ENCODE results near the gene ARHGDIB. TPM values are rescaled to one million over a fixed set of nuclear protein-coding genes. Genes with fewer than 3 reads are reported as not detected.

The ARHGDIB gene
- total and polyA plus RNA-seq, 10 of the 15 experiments (the other 5 are each of a cell fraction or from before 2014, with no cell fraction given), result 796 to 2,849 (median 1,346) TPM

DNA sequence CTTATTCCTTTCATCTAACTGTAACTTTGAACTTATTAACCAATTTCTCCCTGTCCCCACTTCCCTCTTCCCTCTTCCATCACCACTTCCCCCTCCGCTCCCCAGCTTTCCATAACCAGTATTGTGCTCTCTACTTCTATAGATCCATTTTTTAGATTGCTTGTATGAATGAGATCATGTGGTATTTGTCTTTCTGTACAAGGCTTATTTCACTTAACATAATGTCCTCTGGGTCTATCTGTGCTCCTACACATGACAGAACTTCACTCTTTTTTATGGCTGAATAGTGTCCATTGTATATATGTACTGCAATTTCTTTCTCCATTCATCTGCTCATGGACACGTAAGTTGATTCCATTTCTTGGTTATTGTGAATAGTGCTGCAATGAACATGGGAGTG is 37.5 kb downstream of the ARHGDIB start:
- no peaks in the 10 kb centered on the region for H3K4me1 ChIP-seq (ENCODE audit: control insufficient read depth, insufficient read depth, low read length)
- BruUV-seq (replicated peaks), result no TSS peak
- H2AFZ ChIP-seq (ENCODE audit: control insufficient read depth, low read depth, low read length), result no peak overlapping the region
- POLR2A ChIA-PET, result no interaction called here
- ATAC-seq (no peak), FAIRE-seq (no peak), DNase-seq (ENCODE audit: low read depth, low spot score) (no peak)
- 97% methylated on average over 2 of the region's 2 CpGs for WGBS (ENCODE audit: insufficient coverage, insufficient replicate concordance, low lambda C conversion rate, missing lambda C conversion rate)
- H3K27me3 ChIP-seq (replicated peaks in 1 of 2; ENCODE audit: control insufficient read depth in 2 of 2, insufficient read depth in 2 of 2, low read length in 1 of 2), result no peaks in the 10 kb centered on the region
- H3K9me3 ChIP-seq (replicated peaks; ENCODE audit: control insufficient read depth, insufficient read depth, low read length), result no peaks in the 10 kb centered on the region
- in situ Hi-C loops (cut with MboI) (no loop called here), intact Hi-C loops (cut with micrococcal nuclease; ENCODE audit: unreplicated experiment) (no loop called here)
- RAD21 ChIA-PET (ENCODE audit: unreplicated experiment), result no interaction called here
- no peak overlapping the region for H3K27ac ChIP-seq (ENCODE audit: control insufficient read depth, insufficient read depth)
- H3K4me2 ChIP-seq (ENCODE audit: control insufficient read depth, insufficient read depth), result no peak overlapping the region
- SMC1A ChIA-PET (ENCODE audit: uncharacterized antibody, unreplicated experiment), result no interaction called here
- no peak overlapping the region for H3K9ac ChIP-seq (ENCODE audit: control insufficient read depth, insufficient read depth, low read length)
- no peaks in the 10 kb centered on the region for H4K20me1 ChIP-seq (ENCODE audit: control insufficient read depth, insufficient read depth)
- CTCF ChIA-PET, result interaction anchor here (0.9 kb wide), 1 partner anchor 103 kb away, joined by 3 read pairs; no protein-coding TSS in a partner anchor
- no peaks in the 10 kb centered on the region for H3K79me2 ChIP-seq (ENCODE audit: control insufficient read depth, insufficient read depth, low read length)
- 0 out of 4 replicates have a peak, but pooled peaks cover 0 to under 1% of the 10 kb centered on the region in 2 experiments for H3K36me3 ChIP-seq (ENCODE audit: control insufficient read depth in 2 of 2, insufficient read depth in 2 of 2, low read length in 1 of 2)
- no peak overlapping the region for H3K4me3 ChIP-seq
- TF ChIP-seq SUZ12 (IDR thresholded peaks at IDR 0.05; ENCODE audit: unreplicated experiment) (no peak), NR2C1 (IDR thresholded peaks at IDR 0.05) (no peak), NR2F1 (conservative IDR thresholded peaks at IDR 0.05) (no peak), IKZF1 (conservative IDR thresholded peaks at IDR 0.05) (no peak), STAT1 (conservative IDR thresholded peaks at IDR 0.05) (no peak), KLF5 (IDR thresholded peaks at IDR 0.05; ENCODE audit: partially characterized antibody) (no peak), ZNF24 (IDR thresholded peaks at IDR 0.05) (no peak), SP1 (IDR thresholded peaks at IDR 0.05; ENCODE audit: low read depth, low read length) (no peak), CBX5 (IDR thresholded peaks at IDR 0.05; ENCODE audit: low read depth) (no peak), ZNF217 (IDR thresholded peaks at IDR 0.05) (no peak), NFIC (IDR thresholded peaks at IDR 0.05; ENCODE audit: low read depth, low read length) (no peak), POLR2AphosphoS5 (IDR thresholded peaks at IDR 0.05; ENCODE audit: low read length) (no peak)
- TF ChIP-seq, protein P1, sequence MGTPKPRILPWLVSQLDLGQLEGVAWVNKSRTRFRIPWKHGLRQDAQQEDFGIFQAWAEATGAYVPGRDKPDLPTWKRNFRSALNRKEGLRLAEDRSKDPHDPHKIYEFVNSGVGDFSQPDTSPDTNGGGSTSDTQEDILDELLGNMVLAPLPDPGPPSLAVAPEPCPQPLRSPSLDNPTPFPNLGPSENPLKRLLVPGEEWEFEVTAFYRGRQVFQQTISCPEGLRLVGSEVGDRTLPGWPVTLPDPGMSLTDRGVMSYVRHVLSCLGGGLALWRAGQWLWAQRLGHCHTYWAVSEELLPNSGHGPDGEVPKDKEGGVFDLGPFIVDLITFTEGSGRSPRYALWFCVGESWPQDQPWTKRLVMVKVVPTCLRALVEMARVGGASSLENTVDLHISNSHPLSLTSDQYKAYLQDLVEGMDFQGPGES (IDR thresholded peaks at IDR 0.05), result no peak
- TF ChIP-seq, protein P2, sequence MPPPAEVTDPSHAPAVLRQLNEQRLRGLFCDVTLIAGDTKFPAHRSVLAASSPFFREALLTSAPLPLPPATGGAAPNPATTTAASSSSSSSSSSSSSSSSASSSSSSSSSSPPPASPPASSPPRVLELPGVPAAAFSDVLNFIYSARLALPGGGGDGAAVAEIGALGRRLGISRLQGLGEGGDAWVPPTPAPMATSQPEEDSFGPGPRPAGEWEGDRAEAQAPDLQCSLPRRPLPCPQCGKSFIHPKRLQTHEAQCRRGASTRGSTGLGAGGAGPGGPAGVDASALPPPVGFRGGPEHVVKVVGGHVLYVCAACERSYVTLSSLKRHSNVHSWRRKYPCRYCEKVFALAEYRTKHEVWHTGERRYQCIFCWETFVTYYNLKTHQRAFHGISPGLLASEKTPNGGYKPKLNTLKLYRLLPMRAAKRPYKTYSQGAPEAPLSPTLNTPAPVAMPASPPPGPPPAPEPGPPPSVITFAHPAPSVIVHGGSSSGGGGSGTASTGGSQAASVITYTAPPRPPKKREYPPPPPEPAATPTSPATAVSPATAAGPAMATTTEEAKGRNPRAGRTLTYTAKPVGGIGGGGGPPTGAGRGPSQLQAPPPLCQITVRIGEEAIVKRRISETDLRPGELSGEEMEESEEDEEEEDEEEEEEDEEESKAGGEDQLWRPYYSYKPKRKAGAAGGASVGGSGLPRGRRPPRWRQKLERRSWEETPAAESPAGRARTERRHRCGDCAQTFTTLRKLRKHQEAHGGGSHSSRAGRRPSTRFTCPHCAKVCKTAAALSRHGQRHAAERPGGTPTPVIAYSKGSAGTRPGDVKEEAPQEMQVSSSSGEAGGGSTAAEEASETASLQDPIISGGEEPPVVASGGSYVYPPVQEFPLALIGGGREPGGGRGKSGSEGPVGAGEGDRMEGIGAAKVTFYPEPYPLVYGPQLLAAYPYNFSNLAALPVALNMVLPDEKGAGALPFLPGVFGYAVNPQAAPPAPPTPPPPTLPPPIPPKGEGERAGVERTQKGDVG (CRISPR knock-in tag; IDR thresholded peaks at IDR 0.05), result no peak
- TF ChIP-seq, protein P3, sequence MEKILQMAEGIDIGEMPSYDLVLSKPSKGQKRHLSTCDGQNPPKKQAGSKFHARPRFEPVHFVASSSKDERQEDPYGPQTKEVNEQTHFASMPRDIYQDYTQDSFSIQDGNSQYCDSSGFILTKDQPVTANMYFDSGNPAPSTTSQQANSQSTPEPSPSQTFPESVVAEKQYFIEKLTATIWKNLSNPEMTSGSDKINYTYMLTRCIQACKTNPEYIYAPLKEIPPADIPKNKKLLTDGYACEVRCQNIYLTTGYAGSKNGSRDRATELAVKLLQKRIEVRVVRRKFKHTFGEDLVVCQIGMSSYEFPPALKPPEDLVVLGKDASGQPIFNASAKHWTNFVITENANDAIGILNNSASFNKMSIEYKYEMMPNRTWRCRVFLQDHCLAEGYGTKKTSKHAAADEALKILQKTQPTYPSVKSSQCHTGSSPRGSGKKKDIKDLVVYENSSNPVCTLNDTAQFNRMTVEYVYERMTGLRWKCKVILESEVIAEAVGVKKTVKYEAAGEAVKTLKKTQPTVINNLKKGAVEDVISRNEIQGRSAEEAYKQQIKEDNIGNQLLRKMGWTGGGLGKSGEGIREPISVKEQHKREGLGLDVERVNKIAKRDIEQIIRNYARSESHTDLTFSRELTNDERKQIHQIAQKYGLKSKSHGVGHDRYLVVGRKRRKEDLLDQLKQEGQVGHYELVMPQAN (conservative IDR thresholded peaks at IDR 0.05), result no peak
- TF ChIP-seq, protein P4, sequence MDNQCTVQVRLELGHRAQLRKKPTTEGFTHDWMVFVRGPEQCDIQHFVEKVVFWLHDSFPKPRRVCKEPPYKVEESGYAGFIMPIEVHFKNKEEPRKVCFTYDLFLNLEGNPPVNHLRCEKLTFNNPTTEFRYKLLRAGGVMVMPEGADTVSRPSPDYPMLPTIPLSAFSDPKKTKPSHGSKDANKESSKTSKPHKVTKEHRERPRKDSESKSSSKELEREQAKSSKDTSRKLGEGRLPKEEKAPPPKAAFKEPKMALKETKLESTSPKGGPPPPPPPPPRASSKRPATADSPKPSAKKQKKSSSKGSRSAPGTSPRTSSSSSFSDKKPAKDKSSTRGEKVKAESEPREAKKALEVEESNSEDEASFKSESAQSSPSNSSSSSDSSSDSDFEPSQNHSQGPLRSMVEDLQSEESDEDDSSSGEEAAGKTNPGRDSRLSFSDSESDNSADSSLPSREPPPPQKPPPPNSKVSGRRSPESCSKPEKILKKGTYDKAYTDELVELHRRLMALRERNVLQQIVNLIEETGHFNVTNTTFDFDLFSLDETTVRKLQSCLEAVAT (IDR thresholded peaks at IDR 0.05), result no peak

Measured in GM12878 (cell line).